Activated T-helper 2 cell treated with anti-CD3 and anti-CD28 coated beads, Interferon-gamma antibody, Interleukin-2, Interleukin-4, amounts not matched to agents 10 μg/mL and 5 μg/mL and 100 μg/mL, durations not matched to agents 14 hours and 24 hours and 36 hours (primary cell): ENCODE data around the gene PRKG1. TPM values are rescaled to one million over a fixed set of nuclear protein-coding genes. Genes with fewer than 3 reads are reported as not detected.
"Not testable (repeated sequence)": the region's sequence is repeated elsewhere in the genome, so short reads cannot be mapped to it uniquely, and the experiment has no call there.

ENCODE experiments used
- DNase-seq: peaks from one replicate; pipeline ENCODE4 v3.0.0; 2021; ENCODE audit warnings: low spot score
- H3K27ac Mint-ChIP-seq: one replicate; pipeline ENCODE4 v1.8.0; 2021; ENCODE audit warnings: mixed read lengths
- H3K27me3 Mint-ChIP-seq: one replicate; pipeline ENCODE4 v1.8.0; 2021; ENCODE audit warnings: low read depth, mixed read lengths
- H3K36me3 Mint-ChIP-seq: one replicate; pipeline ENCODE4 v1.8.0; 2021; ENCODE audit warnings: low read depth, mixed read lengths
- H3K4me1 Mint-ChIP-seq: one replicate; pipeline ENCODE4 v1.8.0; 2021; ENCODE audit warnings: low read depth, mixed read lengths
- H3K4me3 Mint-ChIP-seq: one replicate; pipeline ENCODE4 v1.8.0; 2021; ENCODE audit warnings: low read depth, mild to moderate bottlenecking, moderate library complexity, mixed read lengths
- H3K9me3 Mint-ChIP-seq: one replicate; pipeline ENCODE4 v1.8.0; 2021; ENCODE audit warnings: mixed read lengths
- intact Hi-C: fragments of 100-400 bp; cut with micrococcal nuclease; formaldehyde crosslinking; loops from one replicate; pipeline ENCODE4 v1.15.1; 2023
- total RNA-seq: library from RNA; stranded (reverse); gene quantifications from 2 replicates; pipeline ENCODE4 v1.2.3, GENCODE V29; 2022

Gene PRKG1
- total RNA-seq, 1 donor from 2014 or later, result not detected

DNA sequence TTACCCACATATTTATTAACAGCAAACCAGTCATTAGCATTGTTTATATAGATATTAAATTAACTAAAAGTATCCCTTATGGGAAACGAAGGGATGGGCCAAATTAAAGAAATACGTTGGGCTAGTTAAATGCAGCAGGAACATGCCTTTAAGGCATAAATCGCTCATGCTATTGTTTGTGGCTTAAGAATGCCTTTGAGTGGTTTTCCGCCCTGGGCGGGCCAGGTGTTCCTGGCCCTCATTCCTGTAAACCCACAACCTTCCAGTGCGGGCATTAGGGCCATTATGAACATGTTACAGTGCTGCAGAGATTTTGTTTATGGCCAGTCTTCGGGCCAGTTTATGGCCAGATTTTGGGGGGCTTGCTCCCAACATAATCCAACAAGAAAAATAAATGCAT, 1173.6 kb downstream of the PRKG1 start:
- H3K27me3 Mint-ChIP-seq, H3K36me3 Mint-ChIP-seq, DNase-seq, intact Hi-C loops, H3K4me1 Mint-ChIP-seq, H3K4me3 Mint-ChIP-seq, H3K27ac Mint-ChIP-seq, H3K9me3 Mint-ChIP-seq: not testable (repeated sequence)

DNA sequence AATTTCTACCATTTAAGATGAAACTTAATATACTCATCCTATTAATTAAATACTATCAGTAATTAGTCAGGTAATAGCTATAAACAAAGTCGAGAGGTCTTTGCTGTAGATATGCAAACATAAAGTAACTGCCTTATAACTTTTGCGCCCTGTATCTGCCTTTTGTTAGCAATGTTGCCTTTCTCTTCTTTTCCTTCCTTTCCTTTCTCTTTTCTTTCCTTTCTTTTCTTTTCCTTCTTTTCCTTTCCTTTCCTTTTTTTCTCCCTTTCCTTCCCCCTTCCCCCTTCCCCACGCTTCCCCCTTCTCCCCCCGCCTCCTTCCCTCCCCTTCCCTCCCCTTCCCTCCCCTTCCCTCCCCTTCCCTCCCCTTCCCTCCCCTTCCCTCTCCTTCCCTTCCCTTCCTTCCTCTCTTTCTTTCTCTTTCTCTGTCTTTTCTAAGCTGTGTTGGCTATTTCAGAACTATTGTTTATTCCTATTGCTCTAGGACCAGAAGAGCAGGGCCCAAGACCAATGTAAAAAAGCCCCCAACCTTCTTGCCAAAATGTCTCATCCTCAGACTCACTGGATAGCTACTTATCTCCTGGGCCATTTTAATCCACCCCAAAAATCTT, 1174.5 kb downstream of the PRKG1 start:
- Mint-ChIP-seq H3K9me3 (no peaks in the 10 kb centered on the region), H3K4me3 (no peak overlapping the region), H3K4me1 (no peaks in the 10 kb centered on the region), H3K27me3 (no peaks in the 10 kb centered on the region), H3K27ac (no peak overlapping the region), H3K36me3 (no peaks in the 10 kb centered on the region)
- no peak for DNase-seq
- intact Hi-C loops, result no loop called here

DNA sequence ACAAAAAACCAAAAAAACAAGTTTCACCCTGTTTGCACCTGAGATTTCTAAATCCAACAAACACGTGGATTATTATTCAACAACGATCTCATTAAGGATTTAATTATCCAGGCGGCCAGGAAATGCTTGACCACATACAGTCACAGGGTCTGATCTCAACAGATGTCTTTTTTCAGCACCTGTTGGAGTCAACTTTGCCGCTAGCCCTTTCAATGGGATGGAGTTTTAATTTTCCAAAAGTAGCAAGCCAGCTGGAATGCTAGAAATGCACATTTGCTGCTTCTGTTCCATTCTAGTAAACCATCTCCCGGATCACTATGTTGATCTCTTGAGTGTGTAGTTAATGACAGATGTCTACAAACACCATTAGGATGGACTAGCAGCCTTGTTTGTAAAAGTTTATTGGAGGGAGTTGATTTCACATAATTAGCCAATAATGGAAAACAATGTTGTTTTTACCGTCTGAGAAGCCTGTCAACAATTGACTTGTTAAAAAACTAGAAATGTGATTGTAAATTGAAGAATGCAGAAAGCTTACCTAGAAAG, 1175.6 kb downstream of the PRKG1 start:
- no peaks in the 10 kb centered on the region for H3K27me3 Mint-ChIP-seq
- intact Hi-C loops, result no loop called here
- no peak overlapping the region for H3K27ac Mint-ChIP-seq
- no peak for DNase-seq
- H3K36me3 Mint-ChIP-seq, result no peaks in the 10 kb centered on the region
- no peak overlapping the region for H3K4me3 Mint-ChIP-seq
- H3K9me3 Mint-ChIP-seq, result no peaks in the 10 kb centered on the region
- no peaks in the 10 kb centered on the region for H3K4me1 Mint-ChIP-seq

DNA sequence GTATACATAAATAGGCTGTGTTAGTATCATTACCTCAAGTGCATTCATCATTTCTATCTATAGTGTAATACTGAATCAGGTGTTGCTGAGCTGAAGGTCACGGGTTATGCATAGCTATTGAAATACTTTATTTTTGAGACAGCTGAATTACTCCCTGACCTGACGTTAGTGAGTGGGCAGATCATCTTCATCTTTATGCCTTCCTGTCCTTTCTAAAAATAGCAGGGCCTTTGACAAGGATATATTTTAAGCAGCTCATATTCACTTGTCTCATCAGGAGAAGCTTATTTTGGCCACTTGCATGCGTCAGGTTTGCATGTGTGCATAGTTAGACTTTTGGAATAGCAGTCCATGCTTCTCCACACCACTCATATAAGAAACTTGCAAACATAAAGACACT, 1176.2 kb downstream of the PRKG1 start:
- Mint-ChIP-seq H3K9me3 (no peaks in the 10 kb centered on the region), H3K4me3 (no peak overlapping the region), H3K27ac (no peak overlapping the region), H3K36me3 (no peaks in the 10 kb centered on the region), H3K27me3 (no peaks in the 10 kb centered on the region), H3K4me1 (no peaks in the 10 kb centered on the region)
- intact Hi-C loops, result no loop called here
- no peak for DNase-seq

DNA sequence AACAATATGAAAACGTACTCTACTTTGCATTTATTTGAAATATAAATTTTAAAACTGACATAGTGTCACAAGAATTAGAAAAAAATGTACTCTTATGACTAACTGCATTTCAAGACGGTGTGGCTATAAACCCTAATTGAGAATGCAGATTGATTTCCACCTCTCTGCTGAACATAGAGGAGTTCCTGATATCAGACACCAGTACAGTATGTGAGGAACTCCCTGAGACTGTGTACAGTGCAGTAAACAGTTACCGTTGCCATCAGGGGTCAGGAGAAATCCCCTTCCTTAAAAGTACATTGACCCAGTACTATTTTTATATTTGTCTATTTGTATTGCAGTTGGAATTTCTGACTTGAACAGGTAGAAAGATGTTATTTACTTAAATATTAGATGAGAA, 1178.0 kb downstream of the PRKG1 start:
- H3K4me1 Mint-ChIP-seq, result no peaks in the 10 kb centered on the region
- no peaks in the 10 kb centered on the region for H3K36me3 Mint-ChIP-seq

DNA sequence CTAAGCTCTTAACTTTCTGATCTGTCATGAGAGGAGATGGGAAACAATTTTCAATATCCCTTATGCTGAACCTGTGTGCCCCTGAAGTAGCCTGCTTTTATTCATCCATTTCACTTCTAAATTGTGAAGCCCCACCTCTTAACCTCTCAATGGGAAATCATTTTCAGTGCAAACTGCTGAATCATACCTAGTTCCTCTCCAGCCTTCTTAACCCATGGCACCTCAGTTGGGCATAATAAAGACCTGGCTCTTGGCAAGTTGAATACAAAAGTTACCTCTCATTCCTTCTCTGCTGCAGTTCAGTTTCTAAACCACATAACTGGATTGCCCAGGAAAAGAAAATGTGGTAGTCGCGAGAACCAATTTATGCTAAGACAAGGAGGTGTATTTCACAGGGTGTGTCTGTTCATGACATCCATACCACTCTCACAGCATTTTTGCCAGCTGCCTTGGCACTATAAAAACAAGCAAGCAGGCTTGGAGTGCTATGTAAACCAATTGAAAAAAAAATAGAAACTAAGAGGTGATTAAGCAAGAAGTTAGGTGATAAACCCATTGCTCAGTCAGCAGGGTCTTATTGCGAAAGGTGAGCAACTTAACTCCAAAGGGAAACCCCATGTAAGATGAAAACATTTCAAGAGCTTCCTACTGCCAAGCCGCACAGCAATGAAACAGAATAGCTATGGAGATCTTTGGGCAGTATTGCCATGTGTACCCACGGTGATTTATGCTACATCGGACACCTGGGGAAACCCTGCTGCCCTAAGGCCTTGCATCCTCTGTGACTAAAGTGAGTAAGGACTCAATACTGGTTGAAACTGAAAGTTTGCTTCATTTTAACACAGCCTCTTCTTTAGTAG, 1182.8 kb downstream of the PRKG1 start:
- H3K4me3 Mint-ChIP-seq, result no peak overlapping the region
- no peaks in the 10 kb centered on the region for H3K9me3 Mint-ChIP-seq
- H3K4me1 Mint-ChIP-seq, result no peaks in the 10 kb centered on the region
- no peak for DNase-seq
- H3K27me3 Mint-ChIP-seq, result no peaks in the 10 kb centered on the region
- no peak overlapping the region for H3K27ac Mint-ChIP-seq
- intact Hi-C loops, result no loop called here
- H3K36me3 Mint-ChIP-seq, result no peaks in the 10 kb centered on the region

More for the DNA sequence above, 1178.0 kb downstream of the PRKG1 start:
- H3K9me3 Mint-ChIP-seq, result no peaks in the 10 kb centered on the region
- no peak overlapping the region for H3K4me3 Mint-ChIP-seq
- DNase-seq, result no peak
- intact Hi-C loops, result no loop called here
- H3K27me3 Mint-ChIP-seq, result no peaks in the 10 kb centered on the region
- no peak overlapping the region for H3K27ac Mint-ChIP-seq

DNA sequence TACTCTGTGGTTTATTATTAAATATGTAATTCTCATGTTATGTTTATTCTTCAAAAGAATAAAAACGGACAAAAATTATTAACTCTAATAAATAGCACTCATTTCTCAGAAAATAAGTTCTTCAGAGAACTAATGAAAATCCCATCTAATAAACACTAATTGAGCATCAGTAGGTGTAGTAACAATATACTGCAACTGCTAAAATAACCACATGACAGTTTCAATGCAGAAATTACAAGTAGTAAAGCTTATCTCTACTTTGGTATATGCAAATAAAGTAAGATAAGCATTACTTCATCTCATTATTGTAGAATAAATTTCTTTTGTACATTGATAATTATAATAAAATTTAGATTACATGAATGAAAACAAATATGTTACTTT, 1183.4 kb downstream of the PRKG1 start:
- intact Hi-C loops, result no loop called here
- no peaks in the 10 kb centered on the region for H3K9me3 Mint-ChIP-seq
- no peaks in the 10 kb centered on the region for H3K27me3 Mint-ChIP-seq
- no peak overlapping the region for H3K27ac Mint-ChIP-seq
- DNase-seq, result no peak
- no peaks in the 10 kb centered on the region for H3K4me1 Mint-ChIP-seq
- H3K36me3 Mint-ChIP-seq, result no peaks in the 10 kb centered on the region
- H3K4me3 Mint-ChIP-seq, result no peak overlapping the region

DNA sequence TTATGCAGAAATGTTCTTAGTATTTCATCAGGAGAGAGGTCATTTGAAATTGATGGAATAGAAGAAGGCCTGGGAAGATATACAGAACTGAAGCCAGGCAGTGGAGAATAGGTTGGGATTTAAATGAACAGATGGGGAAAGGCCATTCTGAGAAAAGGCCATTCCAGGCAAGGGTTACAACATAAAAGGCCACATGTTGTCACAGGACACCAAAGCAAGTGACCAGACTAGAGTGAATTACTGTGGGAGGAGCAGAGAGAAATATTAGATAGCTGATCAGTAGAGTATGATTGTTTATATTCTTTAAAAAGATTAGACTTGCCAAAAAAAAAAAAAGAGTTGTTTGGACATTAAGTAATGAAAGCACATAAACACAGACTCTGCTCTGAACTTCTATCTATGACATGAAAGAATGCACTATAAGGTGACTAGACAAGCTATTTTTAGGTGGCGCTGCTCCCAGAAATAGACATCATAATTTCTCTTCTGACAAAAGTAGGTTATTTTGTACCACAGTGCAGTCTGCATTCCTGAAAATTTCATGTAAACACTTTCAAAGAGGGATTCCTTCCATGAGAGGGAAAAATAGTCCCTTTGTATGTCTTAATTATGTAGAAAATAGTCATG, 1184.6 kb downstream of the PRKG1 start:
- intact Hi-C loops, result no loop called here
- no peak for DNase-seq
- no peaks in the 10 kb centered on the region for H3K27me3 Mint-ChIP-seq
- H3K27ac Mint-ChIP-seq, result no peak overlapping the region
- H3K9me3 Mint-ChIP-seq, result no peaks in the 10 kb centered on the region
- no peaks in the 10 kb centered on the region for H3K36me3 Mint-ChIP-seq
- no peak overlapping the region for H3K4me3 Mint-ChIP-seq
- H3K4me1 Mint-ChIP-seq, result no peaks in the 10 kb centered on the region

DNA sequence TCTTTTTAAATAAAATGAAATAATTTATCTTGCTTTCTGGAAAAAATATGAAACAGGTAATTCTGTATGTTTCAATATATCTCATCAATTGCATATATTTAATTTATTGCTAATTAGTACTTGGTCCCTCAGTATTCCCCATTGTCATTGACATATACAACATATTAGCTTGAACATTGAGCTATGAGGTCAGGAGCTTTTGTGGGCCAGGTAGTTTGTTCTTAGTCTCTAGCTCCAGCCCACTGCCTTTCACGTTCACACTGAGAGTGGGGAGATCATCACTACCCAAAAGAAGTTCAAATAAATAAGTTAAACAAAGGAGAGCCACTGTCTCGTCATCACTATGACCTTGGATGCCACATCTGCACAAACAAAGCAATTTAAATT, 1185.1 kb downstream of the PRKG1 start:
- intact Hi-C loops, result no loop called here
- no peaks in the 10 kb centered on the region for H3K4me1 Mint-ChIP-seq
- no peak overlapping the region for H3K27ac Mint-ChIP-seq
- H3K36me3 Mint-ChIP-seq, result no peaks in the 10 kb centered on the region
- DNase-seq, result no peak
- H3K4me3 Mint-ChIP-seq, result no peak overlapping the region
- H3K27me3 Mint-ChIP-seq, result no peaks in the 10 kb centered on the region
- H3K9me3 Mint-ChIP-seq, result no peaks in the 10 kb centered on the region

DNA sequence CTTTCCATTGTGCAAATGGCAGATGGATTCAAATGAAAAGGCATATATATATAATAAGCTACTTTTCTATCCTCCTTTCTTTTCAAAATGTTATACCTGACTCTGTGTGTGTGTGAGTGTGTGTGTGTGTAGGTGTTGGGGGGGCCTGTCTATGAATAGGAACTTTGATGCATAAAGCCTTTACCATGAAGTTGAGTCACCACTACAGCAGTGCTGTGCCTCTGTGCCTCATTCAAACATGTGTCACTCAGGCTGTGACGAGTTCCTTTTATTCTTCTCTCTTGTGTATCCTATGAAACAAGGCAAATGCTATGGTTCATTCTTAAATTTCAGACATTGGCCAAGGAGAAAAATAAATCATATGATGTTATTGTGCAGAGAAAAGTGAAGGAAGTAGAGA, 1187.1 kb downstream of the PRKG1 start:
- Mint-ChIP-seq H3K36me3 (no peaks in the 10 kb centered on the region), H3K27ac (no peak overlapping the region), H3K4me1 (no peaks in the 10 kb centered on the region), H3K27me3 (no peaks in the 10 kb centered on the region), H3K4me3 (no peak overlapping the region), H3K9me3 (no peaks in the 10 kb centered on the region)
- intact Hi-C loops, result no loop called here
- no peak for DNase-seq

DNA sequence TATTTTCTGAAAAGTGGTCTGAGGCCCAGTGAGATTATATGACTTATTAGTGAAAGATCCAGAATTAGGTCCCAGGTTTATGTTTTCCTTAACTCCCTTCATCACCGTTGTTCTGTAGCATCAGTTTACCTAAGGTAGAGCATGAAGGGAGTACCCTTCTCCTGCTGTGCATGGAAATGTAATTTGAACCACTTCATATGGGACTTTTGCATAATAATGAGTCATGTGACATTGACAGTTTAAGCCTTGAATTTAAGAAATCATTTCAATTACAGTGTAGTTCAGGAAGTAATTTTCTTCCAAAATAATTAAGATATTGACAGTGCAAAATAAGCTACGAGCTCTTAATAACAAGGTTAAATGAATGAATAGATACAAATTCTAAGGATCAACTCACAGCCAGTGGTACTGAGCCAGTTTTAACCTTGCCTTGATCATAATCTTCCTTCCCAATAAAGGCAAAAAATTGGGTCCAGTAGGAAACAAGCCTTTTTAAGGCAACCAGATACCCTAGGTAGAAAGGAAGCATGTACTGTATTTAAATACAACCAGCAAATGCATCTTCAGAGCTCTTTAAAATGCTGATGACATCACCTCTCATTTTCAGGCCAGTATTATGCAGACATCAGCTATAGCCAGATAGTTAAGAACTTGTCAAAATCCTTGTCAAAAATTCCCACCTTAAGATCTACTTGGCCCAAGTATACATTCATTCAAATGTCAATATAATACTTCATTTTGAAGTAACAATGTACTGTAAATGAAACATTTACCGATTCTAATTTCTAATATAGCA, 1191.0 kb downstream of the PRKG1 start:
- no peaks in the 10 kb centered on the region for H3K4me1 Mint-ChIP-seq
- no peak overlapping the region for H3K27ac Mint-ChIP-seq
- intact Hi-C loops, result no loop called here
- H3K4me3 Mint-ChIP-seq, result no peak overlapping the region
- no peaks in the 10 kb centered on the region for H3K9me3 Mint-ChIP-seq
- no peak for DNase-seq
- H3K36me3 Mint-ChIP-seq, result no peaks in the 10 kb centered on the region
- H3K27me3 Mint-ChIP-seq, result no peaks in the 10 kb centered on the region

DNA sequence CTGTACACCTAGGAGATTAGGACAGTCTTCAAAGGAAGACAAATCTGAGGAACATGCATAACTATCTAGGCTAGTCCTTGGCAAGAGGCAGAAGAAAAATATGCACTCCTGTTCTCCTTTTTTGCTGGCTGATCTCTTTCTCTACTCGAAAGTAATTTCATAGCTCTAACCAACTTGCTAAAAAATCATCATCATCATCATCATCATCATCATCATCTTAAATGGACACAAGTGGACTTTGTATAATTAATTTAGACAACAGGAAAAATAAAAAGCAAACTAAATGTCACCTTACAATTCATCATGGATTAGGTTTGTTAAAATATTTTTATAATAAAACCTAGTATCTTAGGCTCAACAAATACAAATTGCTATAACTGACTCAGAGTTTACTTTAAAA, 1192.6 kb downstream of the PRKG1 start:
- no peak overlapping the region for H3K27ac Mint-ChIP-seq
- no peak for DNase-seq
- no peaks in the 10 kb centered on the region for H3K9me3 Mint-ChIP-seq
- no peak overlapping the region for H3K4me3 Mint-ChIP-seq
- no peaks in the 10 kb centered on the region for H3K4me1 Mint-ChIP-seq
- H3K27me3 Mint-ChIP-seq, result no peaks in the 10 kb centered on the region
- no peaks in the 10 kb centered on the region for H3K36me3 Mint-ChIP-seq
- intact Hi-C loops, result no loop called here
